GM18519 (cell line): ENCODE data around the gene AQP7.
"Not testable (repeated sequence)": the region's sequence is repeated elsewhere in the genome, so short reads cannot be mapped to it uniquely, and the experiment has no call there.

Source experiments
- ATAC-seq: cut with Tn5 transposase; IDR thresholded peaks from one replicate; pipeline ENCODE4 v1.9.1; 2021; ENCODE audit warnings: mild to moderate bottlenecking, moderate library complexity; ENCODE audit not compliant: unreplicated experiment, low FRiP score

Gene AQP7

GRCh38 chr9:33402371-33402770, at the start of gene AQP7:
Gene AQP7 (minus strand): TSS chr9:33402568. CDS start chr9:33401262, 1,306 bp downstream.
- not testable (repeated sequence) for ATAC-seq

- ATAC-seq = no peak
Observed at GRCh38 chr9:33450621-33451146, 48.3 kb upstream of the AQP7 start.

GRCh38 chr9:33449715-33450114, 47.3 kb upstream of the AQP7 start:
- ATAC-seq = no peak

- no peak for ATAC-seq
Observed at GRCh38 chr9:33447799-33448553, 45.6 kb upstream of the AQP7 start.

GRCh38 chr9:33446946-33447798, 44.8 kb upstream of the AQP7 start, which contains the start of gene AQP3:
Gene AQP3 (minus strand): TSS chr9:33447593. CDS start chr9:33447530, 63 bp downstream.
- ATAC-seq = no peak

GRCh38 chr9:33446240-33446945, 44.0 kb upstream of the AQP7 start:
- peak; percentile 95 for ATAC-seq

- ATAC-seq = no peak
Observed at GRCh38 chr9:33445389-33446239, 43.2 kb upstream of the AQP7 start.

GRCh38 chr9:33443464-33444154, 41.2 kb upstream of the AQP7 start:
- ATAC-seq = no peak

- ATAC-seq = no peak
Observed at GRCh38 chr9:33443047-33443446, 40.7 kb upstream of the AQP7 start.

- ATAC-seq = no peak
Observed at GRCh38 chr9:33442125-33442524, 39.8 kb upstream of the AQP7 start.

- no peak for ATAC-seq
Observed at GRCh38 chr9:33440609-33441008, 38.2 kb upstream of the AQP7 start.

GRCh38 chr9:33440204-33440603, 37.8 kb upstream of the AQP7 start:
- ATAC-seq = no peak

GRCh38 chr9:33439731-33440130, 37.4 kb upstream of the AQP7 start:
- ATAC-seq = no peak

GRCh38 chr9:33438926-33439680, 36.7 kb upstream of the AQP7 start:
- ATAC-seq = no peak

GRCh38 chr9:33437898-33438297, 35.5 kb upstream of the AQP7 start:
- ATAC-seq = no peak

GRCh38 chr9:33437205-33437604, 34.8 kb upstream of the AQP7 start:
- no peak for ATAC-seq

- ATAC-seq = no peak
Observed at GRCh38 chr9:33436445-33436844, 34.1 kb upstream of the AQP7 start.

GRCh38 chr9:33435821-33436277, 33.5 kb upstream of the AQP7 start:
- ATAC-seq = no peak
